ENCODE data around the gene LYSMD3.

The LYSMD3 gene

DNA sequence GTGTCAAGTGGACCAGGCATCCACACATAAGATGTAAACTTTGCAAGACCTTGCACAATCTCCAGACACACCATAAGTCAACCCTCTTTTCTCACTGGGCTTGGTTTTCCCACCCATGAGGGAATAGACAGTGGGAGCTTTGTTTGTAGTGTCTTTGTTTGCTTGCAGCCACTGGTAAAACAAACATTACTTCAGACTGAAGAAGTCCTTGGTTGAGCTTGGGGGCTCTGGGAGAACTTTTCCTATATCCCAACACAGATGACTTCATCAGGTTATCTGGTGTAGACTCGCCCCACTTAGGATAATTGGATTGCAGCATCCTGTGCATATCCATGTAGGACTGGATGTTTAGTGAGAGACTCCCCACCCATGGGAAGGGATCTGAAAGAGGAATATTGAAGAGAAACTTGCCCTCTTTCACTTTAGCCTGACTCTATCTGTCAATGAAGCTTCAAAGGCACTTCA is 17.7 kb upstream of the LYSMD3 start:
- FAIRE-seq: no peak

DNA sequence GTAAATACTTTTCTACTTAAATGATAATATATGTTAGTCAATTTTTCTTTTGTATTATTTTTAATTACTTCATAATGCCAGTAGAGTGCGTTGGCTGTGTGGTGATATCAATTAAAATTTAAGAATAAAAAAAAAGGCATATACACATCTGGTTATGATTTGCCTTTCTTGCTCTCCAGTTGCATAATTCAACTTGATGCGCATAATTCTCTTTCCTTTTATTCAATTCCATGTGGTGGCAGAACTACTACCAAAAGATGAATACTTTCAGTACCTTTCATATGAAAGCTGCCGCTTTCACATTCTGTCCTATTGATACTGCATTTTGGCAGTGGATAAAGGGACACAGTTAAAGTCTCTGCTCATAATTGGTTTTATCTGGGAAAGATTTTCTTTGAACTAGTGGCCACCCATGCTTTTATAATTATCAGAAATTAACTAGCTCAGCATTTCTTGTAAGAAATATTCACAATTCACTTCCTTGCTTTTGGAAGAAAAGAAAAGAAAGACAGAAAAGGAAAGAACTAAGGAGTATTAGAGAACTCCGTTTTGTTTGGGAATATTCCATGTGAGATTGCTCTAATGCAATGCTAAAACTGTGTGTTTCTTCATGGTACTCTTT is 16.9 kb upstream of the LYSMD3 start:
- no peak for FAIRE-seq

DNA sequence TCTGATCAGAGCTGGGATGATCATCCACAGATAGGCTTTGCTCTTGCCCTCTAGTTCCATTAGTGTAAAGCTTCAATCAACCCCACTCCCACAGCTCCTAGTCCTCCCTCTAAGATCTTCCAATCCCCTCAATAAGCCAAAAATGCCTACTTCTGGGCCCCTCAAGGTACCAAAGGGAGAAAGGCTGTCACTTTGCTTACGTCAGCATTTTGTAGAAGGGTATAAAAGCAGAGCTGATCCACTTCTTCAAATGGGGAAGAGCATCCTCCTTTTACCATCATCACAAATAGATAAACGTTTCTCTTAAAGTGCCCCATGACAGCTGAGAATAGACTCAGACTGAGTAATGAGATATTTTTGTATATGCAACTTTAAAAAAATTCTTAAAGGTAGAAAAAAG is 16.1 kb upstream of the LYSMD3 start:
- no peak for FAIRE-seq

DNA sequence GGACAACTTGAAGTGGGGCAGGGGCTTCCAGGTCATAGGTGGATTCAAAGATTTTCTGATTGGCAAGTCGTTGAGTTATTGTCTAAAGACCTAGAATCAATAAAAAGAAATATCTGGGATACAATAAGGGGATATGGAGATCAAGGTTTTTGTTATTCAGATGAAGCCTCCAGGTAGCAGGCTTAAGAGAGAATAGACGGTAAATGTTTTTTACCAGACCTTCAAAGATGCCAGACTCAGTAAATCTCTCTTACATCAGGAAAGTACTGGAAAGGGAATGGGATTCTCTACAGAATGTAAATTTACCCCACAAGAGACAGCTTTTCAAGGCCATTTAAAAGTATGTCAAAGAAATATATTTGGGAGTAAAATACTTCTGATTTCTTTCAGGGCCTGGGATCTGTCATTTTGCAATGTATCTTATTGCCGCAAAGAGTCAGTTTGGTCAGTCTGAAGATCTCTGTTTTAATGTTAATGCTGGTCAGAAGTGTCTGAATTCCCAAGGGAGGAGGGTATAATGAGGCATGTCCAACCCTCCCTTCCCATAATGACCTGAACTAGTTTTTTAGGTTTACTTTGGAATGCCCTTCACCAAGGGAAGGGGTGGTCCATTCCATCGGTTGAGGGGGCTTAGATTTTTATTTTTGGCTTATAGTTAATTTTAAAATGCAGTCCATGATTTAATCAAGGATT is 13.6 kb upstream of the LYSMD3 start:
- FAIRE-seq: no peak

DNA sequence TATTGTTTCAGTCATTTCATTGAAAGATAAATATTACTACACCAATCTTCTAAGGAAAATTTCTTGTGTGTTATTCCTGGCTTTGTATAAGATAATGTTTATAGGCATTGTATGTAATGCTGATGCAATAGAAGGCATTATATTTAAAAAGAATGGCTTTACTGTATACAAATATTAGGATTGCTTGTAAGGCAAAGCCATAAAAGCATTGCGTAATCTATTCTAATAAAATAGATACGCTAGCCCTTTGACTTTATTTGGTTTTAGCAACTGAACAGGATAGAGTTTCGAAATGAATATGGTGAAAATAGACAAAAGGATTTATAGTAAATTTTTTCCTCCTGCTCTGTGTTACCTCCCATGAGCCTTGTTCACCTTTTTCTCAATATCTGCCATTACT is 5.5 kb upstream of the LYSMD3 start:
- FAIRE-seq: no peak

DNA sequence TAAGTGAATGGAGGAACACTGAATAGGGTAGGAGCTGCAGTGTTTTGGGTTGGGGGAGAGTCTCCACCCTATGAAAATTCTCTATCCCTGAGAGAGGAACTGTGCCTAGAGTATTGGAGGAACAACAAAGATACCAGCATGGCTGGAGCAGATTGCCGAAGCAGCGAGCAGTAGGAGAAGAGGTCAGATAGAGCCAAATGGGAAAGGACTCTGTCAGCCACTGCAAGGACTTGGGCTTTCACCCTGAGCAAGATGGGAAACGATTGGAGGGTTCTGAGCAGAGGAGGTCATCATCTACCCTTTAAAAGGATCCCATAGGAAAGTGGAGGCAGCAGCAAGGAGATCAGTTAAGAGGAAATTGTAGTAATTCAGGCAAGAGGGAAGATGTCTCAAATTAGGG is 4.4 kb upstream of the LYSMD3 start:
- FAIRE-seq: no peak

DNA sequence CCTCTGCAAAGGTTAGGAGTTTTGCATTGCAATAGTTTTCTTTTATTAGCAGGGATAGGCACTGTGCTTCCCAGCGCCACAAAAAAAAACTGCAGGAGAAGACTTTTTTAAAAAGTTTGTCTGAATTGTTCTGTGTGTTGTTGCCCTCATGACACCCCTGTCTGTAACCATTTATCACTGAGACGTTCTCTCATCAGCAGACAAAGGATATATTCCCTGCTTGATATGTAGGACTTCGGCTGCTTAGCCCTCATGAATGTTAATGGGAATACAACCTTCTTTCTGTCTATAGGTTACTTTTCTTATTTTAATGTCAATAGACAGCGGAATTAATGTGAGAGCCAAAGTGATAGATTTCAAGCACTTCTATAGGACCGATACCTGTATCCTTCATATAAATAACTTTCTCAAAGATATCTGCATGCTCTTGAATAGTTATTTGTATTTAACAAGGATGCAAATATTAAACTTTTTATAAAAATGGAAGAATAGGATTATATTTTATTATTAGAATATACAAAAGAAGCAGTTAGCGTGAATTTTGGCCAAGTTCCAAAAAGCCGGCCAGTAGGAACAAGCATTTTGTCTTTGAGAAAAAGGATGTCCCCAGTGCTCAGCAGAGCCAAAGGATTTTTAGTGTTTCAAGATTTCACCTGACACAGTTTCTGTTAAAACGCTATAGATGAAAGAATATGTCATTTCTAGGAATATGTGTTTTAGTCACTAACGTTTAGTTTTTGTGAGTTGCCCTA is 1.5 kb upstream of the LYSMD3 start:
- no peak for FAIRE-seq

DNA sequence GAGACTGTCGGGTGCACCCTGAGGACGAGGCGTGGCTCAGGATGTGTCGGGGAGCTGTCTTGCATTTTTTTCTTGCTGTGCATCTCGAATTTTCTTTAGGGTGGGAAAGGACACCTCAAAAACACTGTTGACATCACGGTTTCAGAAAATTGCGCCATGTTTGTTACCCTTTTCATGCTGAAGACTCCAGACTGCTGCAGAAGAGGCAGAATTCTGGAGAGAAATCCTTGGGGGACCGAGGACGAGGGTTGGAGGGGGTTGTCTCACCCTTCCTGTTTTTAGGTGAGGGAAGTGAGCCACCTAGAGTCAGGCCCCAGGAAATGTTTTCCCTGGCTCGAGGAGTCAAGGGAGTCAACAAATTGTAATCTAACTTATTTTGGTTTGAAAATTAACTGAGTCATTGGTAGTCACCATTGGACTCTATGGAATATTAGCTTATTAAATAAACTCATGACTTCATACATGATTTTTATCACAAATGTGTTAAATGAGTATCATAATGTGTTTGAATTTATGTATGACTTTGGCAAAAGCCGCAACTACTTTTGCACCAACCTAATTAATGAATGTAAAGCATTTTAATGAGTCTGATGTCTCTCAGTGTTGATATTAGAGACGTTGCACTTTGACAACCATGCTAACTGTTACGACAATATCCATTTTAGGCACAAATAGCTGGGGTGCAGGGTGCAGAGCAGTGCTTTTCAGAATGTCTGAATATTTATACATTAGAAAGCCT is 724 bp upstream of the LYSMD3 start:
- FAIRE-seq: peak; percentile 74

DNA sequence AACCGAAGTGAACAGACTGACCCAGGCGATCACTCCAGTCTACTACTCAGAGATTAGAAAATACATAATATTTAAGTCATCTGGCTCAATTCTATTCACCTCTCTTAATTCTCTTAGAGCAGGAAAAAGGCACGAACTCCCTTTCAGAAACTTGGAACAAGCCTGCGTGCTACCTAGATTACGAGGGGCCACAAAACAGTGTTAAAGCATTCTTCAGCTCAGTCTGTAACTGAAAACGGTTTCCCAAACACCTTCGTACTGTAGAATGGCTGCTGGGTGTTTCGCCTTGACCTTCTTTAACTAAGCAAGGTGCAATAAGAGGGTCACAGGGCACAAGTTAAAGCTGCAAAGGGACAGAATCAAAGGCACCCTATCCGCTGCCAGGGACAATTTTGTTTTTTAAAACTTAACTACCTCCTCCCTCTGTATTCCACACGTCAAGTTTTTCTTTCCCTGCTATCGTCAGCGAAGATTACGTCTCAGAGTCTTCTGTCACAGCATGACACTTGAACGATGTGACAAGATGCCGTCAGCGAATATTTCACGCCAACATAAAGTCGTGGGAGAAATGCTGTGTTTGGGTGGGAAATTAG is 687 bp downstream of the LYSMD3 start:
- FAIRE-seq: no peak

DNA sequence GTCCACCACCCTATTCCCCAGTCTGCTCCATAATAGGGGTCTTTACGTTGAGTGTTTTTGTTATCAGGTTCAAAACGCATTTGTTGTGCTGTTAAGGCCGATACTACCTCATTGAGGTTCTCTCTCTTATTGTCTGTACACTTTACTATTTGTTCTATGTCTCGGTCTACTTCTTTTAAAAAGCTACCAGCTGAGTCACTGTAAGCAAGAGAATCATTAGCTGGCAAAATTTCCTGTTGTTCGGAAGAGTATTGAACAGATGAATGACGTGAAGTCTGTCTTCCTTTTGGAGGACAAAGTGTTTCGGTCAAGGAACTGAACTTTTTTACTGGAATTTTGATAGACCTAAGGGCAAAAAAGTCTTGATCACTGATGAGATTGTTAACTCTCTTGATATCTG is 10.3 kb downstream of the LYSMD3 start:
- no peak for FAIRE-seq

DNA sequence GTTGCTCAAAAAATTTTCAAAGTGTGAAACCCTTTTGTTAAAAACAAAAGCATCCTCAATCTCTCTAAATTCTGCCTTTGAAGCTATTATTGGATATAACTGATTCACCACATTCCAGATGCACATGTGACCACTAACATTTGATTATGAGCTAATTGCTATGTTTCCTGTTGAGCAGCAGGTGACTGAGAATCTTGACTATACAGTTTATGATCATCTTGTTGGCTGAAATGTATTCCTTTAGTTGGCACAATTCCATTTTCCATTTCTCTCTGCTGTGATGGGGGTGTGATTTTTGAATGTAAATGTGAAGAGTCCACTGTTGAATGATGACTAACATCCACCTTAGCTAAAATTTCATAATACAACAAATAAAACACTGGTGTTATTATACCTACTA is 10.7 kb downstream of the LYSMD3 start:
- FAIRE-seq: no peak

DNA sequence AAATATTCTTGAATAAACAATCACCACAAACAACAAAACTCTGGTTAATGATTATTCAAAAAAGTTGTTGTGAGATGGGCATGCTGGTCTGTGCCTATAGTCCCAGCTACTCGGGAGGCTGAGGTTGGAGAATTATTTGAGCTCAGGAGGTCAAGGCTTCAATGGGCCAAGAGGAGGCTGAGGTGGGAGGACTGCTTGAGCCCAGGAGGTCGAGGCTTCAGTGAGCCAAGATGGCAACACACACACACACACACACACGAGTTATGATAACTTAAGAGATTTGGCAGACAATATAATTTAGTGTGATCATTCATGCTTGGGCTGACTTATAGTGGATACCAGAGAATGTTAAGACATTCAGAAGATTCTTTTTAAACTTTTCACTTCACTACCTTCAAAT is 14.9 kb downstream of the LYSMD3 start:
- no peak for FAIRE-seq

DNA sequence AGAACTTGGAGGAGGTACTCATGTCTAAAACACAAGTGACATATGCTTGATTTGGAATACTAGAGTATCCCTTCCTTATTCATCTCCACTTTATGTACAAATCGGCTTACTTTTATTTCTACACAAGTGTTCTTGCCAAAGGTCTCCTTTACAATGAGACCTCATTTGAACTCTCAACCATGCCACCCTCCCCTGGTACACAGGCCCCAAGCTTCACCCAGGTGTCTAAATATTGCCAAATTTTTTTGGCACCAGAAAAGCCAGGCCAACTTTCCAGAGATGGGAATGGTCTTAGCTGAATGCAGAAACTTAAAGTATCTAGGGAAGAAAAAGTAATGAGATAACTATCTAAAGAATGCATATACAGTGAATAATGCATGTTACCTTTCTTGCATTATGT is 18.9 kb downstream of the LYSMD3 start:
- FAIRE-seq: no peak

DNA sequence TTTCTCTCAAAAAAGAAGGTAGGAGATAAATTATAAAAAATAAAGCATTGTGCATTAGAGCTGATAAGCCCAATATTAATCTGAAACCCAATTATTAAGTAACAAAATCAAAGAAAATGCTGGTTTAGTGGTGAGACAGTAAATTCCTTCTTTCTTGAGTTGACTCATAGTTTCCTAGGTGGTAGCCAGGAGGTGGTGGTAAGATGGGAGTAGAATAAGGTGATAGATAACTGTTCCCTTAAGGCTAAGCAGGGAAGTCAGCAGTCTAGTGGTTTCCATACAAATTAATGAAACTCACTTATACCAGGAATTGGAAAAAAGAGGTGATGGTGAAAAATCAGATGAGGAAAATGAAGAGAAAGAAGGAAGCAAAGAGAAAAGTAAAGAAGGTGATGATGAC is 23.2 kb downstream of the LYSMD3 start:
- no peak for FAIRE-seq

DNA sequence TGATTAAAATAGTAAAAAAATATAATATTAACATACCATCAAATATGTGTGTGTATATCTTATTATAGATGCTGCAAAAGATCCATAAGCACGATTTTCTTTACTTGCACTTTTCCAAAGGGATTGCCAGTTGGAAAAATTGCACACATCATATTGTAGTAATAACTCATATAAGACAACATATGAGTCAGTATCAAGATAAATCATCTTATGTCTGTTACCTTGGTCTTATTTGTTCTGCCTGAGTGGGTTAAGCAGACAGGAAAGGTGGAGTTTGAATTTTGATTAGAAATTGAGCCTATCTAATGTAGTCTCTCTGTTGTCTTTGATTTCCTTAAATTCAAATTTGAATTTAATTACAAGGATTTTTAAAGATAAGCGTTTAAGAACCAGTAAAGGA is 24.6 kb downstream of the LYSMD3 start:
- FAIRE-seq: no peak

DNA sequence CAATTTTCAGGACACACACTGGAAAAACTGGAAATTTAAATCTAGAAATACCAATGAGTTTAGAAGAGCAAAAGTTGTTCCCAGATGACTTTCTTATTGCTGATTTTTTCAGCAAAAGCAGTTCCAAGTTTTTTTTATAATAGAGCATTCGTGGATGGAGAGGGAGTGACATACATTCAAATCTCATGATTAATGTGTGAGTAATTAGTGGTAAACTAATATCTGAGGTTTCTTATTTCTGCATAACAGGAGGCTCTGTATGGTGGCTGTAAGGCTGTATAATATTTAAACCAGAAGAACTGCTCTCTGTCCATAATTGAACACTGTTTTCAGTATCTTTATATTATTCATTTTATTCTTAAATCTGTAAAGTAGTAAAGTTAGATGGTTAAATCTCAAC is 25.8 kb downstream of the LYSMD3 start:
- FAIRE-seq: no peak

DNA sequence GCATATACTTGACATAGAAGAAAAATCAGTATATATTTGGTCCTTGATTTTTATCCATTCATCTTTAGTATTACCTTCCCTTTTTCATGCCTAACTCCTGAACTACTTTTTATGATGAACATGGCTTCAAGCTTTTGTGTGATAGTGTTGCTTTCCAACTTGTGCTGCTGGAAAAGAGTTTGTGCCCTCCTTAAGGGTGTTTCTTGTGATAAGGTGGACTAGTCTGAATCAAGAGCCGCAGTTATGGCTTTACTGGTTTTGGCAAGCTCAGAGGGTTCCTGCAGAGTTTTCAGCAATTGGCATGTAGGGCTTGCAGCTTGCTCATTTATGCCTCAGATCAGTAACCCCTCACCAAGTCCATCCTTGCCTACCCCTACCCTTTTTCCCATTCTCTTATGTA is 34.2 kb downstream of the LYSMD3 start:
- FAIRE-seq: no peak

DNA sequence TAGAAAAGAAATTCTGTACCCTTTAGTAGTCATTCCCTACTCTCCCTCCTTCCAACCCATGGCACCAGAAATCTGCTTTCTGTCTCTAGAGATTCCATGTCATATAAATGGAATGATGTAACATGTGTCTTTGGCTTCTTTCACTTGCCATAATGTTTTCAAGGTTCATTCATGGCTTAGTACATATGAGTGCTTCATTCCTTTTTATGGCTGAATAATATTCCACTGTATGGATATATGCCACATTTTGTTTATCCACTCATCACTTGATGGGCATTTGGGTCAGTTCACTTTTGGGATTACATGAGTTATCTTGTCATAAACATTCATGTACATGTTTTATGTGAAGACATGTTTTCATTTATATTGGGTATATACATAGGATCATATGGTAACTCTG is 35.3 kb downstream of the LYSMD3 start:
- no peak for FAIRE-seq

DNA sequence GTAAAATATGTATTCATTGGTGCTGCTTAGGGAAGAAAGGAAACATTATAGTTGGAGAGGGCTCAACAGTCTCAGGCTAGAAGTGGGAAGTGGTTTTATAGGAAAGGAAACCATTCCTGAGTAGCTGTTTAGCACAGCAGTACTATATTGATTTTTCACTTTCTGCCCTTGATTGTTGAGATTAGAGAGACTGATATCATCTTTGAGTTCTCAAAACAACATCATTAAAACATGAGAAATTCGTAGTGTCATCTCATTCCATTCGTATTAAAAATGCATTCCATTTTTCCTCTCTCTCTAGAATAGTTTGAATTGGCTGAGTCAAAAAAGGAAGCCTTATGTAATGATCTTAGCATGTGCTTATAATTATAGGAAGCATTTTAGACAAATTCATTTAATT is 40.6 kb downstream of the LYSMD3 start:
- no peak for FAIRE-seq

DNA sequence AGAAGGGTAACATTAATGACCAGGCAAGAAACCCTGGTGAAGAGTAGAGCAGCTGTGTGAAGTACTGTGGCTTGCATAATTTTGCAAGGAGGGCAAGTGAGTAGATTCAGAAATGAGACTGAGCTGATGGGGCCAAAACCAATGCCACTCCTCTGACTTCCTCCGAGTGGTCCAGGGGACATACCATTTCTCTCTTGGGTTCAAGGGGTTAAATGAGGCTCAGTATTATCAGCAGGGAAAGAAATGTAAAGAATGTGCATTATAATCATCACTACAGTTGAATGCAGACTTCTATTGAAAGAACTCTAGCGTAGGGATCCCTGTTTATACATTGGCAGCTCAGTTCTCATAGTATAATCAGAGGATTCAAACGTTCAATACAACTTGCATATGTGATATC is 44.8 kb downstream of the LYSMD3 start:
- FAIRE-seq: no peak

DNA sequence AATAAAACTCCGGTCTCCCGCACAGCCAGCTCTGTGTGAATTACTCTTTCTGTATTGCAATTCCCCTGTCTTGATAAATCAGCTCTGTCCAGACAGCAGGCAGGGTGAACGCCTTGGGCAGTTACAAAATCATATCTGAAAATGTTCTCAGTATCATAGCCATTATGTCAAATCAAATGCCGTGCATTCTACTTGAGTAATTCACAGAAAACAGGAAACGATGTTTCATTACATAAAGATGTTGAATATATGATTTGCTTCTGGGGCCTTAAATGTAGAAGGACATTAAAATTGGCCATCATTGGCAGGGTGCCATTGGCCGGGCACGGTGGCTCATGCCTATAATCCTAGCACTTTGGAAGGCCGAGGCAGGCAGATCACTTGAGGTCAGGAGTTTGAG is 46.2 kb downstream of the LYSMD3 start:
- FAIRE-seq: no peak

DNA sequence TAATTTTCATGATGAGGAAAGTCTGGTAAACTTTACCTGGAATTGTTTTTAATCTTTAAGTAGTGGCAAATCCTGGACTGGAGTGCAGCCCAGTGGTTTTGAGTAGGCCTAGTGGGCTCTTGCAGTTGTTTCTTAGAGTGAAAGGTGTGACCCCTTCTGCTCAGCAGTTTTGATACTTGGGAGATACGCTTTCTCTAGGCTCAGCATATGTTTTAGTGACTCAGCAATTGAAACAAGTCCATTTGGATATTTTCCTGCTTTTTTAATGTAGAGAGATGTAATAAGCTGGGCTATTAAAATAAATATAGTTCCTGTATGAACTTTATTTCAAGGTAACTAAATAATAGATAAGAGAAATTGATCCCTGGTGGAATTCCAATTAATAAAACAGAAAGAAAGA is 48.7 kb downstream of the LYSMD3 start:
- FAIRE-seq: no peak

All from A204.1 (cell line).